HEK293 (cell line): ENCODE measurements around the gene GPAT2.
"Not testable (repeated sequence)": the region's sequence is repeated elsewhere in the genome, so short reads cannot be mapped to it uniquely, and the experiment has no call there.

Experiments used
- CTCF ChIA-PET: fragments of 350-600 bp; formaldehyde crosslinking; extraction: SDS; loops from one replicate; lab custom pipeline; 2021; ENCODE audit warnings: antibody characterized with exemption; lab: Yijun Ruan, JAX
- POLR2A ChIA-PET: fragments of 300-600 bp; formaldehyde crosslinking; extraction: SDS; loops from one replicate; lab custom pipeline; 2020; ENCODE audit warnings: antibody characterized with exemption, inconsistent platforms; lab: Yijun Ruan, JAX
- H3K27ac ChIP-seq: fragments of 200-500 bp; sonication (Bioruptor generic); 2 replicates; pipeline ENCODE4 v1.5.1; 2014; ENCODE audit warnings: low read depth, low read length, control low read depth, inconsistent platforms; ENCODE audit errors: extremely low read depth
- H3K36me3 ChIP-seq, 2 experiments: fragments of 200-500 bp in 1 of 2; sonication (Bioruptor generic) in 1 of 2; 1 replicate in 1 of 2; 2 replicates in 1 of 2; pipeline ENCODE4 v1.5.1; 2014 to 2017; ENCODE audit warnings: inconsistent platforms in 2 of 2, low read length in 2 of 2; ENCODE audit not compliant: control insufficient read depth in 2 of 2, insufficient read depth in 1 of 2
- H3K4me1 ChIP-seq: fragments of 200-500 bp; sonication (Bioruptor generic); 2 replicates; pipeline ENCODE4 v1.5.1; 2014; ENCODE audit warnings: mild to moderate bottlenecking, low read length, inconsistent platforms; ENCODE audit not compliant: control insufficient read depth, insufficient read depth
- H3K4me3 ChIP-seq: 2 replicates; pipeline ENCODE4 v1.5.1; 2011; ENCODE audit warnings: low read depth, mild to moderate bottlenecking, control low read depth, low read length, moderate library complexity
- H3K9me3 ChIP-seq: fragments of 200-500 bp; sonication (Bioruptor generic); 2 replicates; pipeline ENCODE4 v1.5.1; 2014; ENCODE audit warnings: low read depth, low read length, inconsistent platforms; ENCODE audit not compliant: control insufficient read depth, insufficient read depth
- GLIS2 ChIP-seq: fragments of 450-650 bp; formaldehyde crosslinking; IDR thresholded peaks from 2 replicates; pipeline ENCODE4 v1.5.1; 2016; ENCODE audit warnings: missing biosample characterization, missing genetic modification characterization
- KLF9 ChIP-seq: fragments of 450-650 bp; formaldehyde crosslinking; IDR thresholded peaks from 2 replicates; pipeline ENCODE4 v1.5.1; 2016; ENCODE audit warnings: missing biosample characterization, missing genetic modification characterization, low read depth
- SP2 ChIP-seq: fragments of 450-650 bp; formaldehyde crosslinking; IDR thresholded peaks from 2 replicates; pipeline ENCODE4 v1.5.1; 2016; ENCODE audit warnings: missing biosample characterization, missing genetic modification characterization
- SP3 ChIP-seq: fragments of 450-650 bp; formaldehyde crosslinking; IDR thresholded peaks from 2 replicates; pipeline ENCODE4 v1.5.1; 2016; ENCODE audit warnings: missing biosample characterization, missing genetic modification characterization
- ZBTB20 ChIP-seq: fragments of 450-650 bp; formaldehyde crosslinking; IDR thresholded peaks from 2 replicates; pipeline ENCODE4 v1.5.1; 2016; ENCODE audit warnings: missing biosample characterization, missing genetic modification characterization
- ZBTB21 ChIP-seq: fragments of 450-650 bp; formaldehyde crosslinking; IDR thresholded peaks from 2 replicates; pipeline ENCODE4 v1.5.1; 2017; ENCODE audit warnings: missing biosample characterization, missing genetic modification characterization
- ZBTB8A ChIP-seq: fragments of 450-650 bp; formaldehyde crosslinking; IDR thresholded peaks from 2 replicates; pipeline ENCODE4 v1.5.1; 2016; ENCODE audit warnings: missing biosample characterization, missing genetic modification characterization
- ZNF335 ChIP-seq: fragments of 450-650 bp; formaldehyde crosslinking; conservative IDR thresholded peaks from 2 replicates; pipeline ENCODE4 v1.5.1; 2016; ENCODE audit warnings: missing biosample characterization, missing genetic modification characterization
- ZNF341 ChIP-seq: fragments of 450-650 bp; formaldehyde crosslinking; IDR thresholded peaks from 2 replicates; pipeline ENCODE4; 2016; ENCODE audit warnings: low read depth, missing biosample characterization, missing genetic modification characterization
- ZNF629 ChIP-seq: fragments of 450-650 bp; formaldehyde crosslinking; IDR thresholded peaks from 2 replicates; pipeline ENCODE4 v1.5.1; 2017; ENCODE audit warnings: missing biosample characterization, missing genetic modification characterization
- TF ChIP-seq, protein P1 (sequence below): fragments of 450-650 bp; formaldehyde crosslinking; IDR thresholded peaks from 2 replicates; pipeline ENCODE4 v1.5.1; 2016; ENCODE audit warnings: missing biosample characterization, missing genetic modification characterization, low read depth
- TF ChIP-seq, protein P2 (sequence below): fragments of 450-650 bp; formaldehyde crosslinking; IDR thresholded peaks from 2 replicates; pipeline ENCODE4 v1.5.1; 2016; ENCODE audit warnings: missing biosample characterization, missing genetic modification characterization
- TF ChIP-seq, protein P3 (sequence below): fragments of 450-650 bp; formaldehyde crosslinking; IDR thresholded peaks from 2 replicates; pipeline ENCODE4 v1.5.1; 2016; ENCODE audit warnings: missing biosample characterization, missing genetic modification characterization
- TF ChIP-seq, protein P4 (sequence below): fragments of 450-650 bp; formaldehyde crosslinking; IDR thresholded peaks from 2 replicates; pipeline ENCODE4 v1.5.1; 2016; ENCODE audit warnings: missing biosample characterization, missing genetic modification characterization
- TF ChIP-seq, protein P5 (sequence below): fragments of 450-650 bp; formaldehyde crosslinking; optimal IDR thresholded peaks from 2 replicates; pipeline ENCODE3; 2016; ENCODE audit warnings: missing biosample characterization, mild to moderate bottlenecking, missing genetic modification characterization
- TF ChIP-seq, protein P6 (sequence below): fragments of 450-650 bp; formaldehyde crosslinking; IDR thresholded peaks from 2 replicates; pipeline ENCODE4 v1.5.1; 2016; ENCODE audit warnings: missing biosample characterization, missing genetic modification characterization

The GPAT2 gene

DNA sequence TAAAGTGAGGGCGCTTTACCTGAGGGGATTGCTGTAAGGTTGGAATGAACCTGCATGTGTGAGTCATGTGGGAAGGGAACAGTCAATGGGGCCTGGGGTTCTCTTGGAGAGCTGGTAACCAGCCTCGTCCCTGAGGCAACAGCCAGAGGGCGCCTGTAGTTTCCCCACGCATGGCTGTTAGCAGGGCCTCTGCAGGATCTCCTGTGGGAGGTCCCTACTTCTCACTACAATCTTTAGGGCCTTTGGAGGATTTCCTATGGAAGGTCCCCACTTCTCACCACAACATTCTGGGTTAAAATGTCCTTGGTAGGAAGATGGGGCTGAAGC lies 23.6 kb downstream of the GPAT2 start:
- peak; percentile 14; the same call in 1 of the 2 replicates for TF ChIP-seq ZNF341
- TF ChIP-seq, protein P1, sequence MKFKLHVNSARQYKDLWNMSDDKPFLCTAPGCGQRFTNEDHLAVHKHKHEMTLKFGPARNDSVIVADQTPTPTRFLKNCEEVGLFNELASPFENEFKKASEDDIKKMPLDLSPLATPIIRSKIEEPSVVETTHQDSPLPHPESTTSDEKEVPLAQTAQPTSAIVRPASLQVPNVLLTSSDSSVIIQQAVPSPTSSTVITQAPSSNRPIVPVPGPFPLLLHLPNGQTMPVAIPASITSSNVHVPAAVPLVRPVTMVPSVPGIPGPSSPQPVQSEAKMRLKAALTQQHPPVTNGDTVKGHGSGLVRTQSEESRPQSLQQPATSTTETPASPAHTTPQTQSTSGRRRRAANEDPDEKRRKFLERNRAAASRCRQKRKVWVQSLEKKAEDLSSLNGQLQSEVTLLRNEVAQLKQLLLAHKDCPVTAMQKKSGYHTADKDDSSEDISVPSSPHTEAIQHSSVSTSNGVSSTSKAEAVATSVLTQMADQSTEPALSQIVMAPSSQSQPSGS: 0 out of 2 replicates have a peak, but pooled peaks have one; percentile 48
- peak; percentile 3; the same call in 1 of the 2 replicates for TF ChIP-seq ZBTB8A (tag by site-specific recombination)
- 0 out of 2 replicates have a peak, but pooled peaks have one; percentile 25 for TF ChIP-seq ZNF335 (tag by site-specific recombination)
- TF ChIP-seq, protein P2, sequence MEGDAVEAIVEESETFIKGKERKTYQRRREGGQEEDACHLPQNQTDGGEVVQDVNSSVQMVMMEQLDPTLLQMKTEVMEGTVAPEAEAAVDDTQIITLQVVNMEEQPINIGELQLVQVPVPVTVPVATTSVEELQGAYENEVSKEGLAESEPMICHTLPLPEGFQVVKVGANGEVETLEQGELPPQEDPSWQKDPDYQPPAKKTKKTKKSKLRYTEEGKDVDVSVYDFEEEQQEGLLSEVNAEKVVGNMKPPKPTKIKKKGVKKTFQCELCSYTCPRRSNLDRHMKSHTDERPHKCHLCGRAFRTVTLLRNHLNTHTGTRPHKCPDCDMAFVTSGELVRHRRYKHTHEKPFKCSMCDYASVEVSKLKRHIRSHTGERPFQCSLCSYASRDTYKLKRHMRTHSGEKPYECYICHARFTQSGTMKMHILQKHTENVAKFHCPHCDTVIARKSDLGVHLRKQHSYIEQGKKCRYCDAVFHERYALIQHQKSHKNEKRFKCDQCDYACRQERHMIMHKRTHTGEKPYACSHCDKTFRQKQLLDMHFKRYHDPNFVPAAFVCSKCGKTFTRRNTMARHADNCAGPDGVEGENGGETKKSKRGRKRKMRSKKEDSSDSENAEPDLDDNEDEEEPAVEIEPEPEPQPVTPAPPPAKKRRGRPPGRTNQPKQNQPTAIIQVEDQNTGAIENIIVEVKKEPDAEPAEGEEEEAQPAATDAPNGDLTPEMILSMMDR (tag by site-specific recombination): peak; percentile 54; the same call in 1 of the 2 replicates
- TF ChIP-seq, all 188 proteins: peak for 5; not testable (repeated sequence) for 183
- H3K4me1 ChIP-seq, H3K36me3 ChIP-seq, POLR2A ChIA-PET, H3K9me3 ChIP-seq, H3K27ac ChIP-seq: not testable (repeated sequence)
- peak overlapping the region; percentile 3; the same call in 1 of the 2 replicates for H3K4me3 ChIP-seq
- CTCF ChIA-PET: interaction anchor here (1.1 to 1.3 kb wide), 2 partner anchors 12 to 116 kb away, joined by 4 read pairs; no protein-coding TSS in a partner anchor

DNA sequence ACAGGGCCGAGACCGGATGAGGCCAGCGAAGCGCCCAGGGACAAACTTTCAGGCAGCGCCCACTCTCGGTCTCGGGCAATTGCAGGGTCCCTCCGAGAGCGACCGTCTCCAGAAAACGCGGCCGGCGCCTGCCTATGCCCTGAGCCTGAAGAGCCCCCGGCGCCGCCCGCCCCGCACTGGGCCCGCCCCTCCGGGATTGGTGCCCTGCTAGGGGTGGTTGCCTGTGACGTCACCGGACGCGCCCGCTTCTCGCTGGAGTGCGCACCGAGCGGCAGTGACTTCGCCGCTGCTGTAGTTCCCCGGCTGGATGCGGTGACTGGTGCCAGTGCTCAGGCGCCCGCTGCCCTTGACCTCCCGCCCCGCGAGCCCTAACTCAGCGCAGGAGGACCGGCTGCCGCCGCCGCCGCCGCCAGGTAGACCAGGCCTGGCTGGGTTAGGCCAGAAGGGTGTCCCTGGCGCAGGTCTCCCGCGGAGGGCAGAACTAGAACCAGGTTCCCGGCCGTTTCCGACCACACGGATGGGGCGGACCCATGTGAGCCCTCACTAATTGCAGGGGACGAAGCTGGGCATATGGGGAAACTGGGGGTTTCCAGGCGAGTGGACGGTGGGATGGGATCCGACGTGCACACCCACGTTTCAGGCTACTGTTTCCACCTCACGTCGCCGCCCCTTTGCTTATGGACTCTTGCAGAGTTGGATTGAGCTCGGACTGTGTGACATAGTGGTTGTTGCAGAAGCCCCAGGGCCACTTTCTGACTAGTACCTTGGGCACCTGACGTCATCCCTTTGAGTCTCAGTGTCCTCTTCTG lies 24.2 kb downstream of the GPAT2 start:
- H3K9me3 ChIP-seq, POLR2A ChIA-PET, H3K27ac ChIP-seq, H3K4me1 ChIP-seq, H3K36me3 ChIP-seq: not testable (repeated sequence)
- TF ChIP-seq ZBTB21 (tag by site-specific recombination): peak; percentile 84
- peak; percentile 40; the same call in 1 of the 2 replicates for TF ChIP-seq SP3 (tag by site-specific recombination)
- TF ChIP-seq ZBTB8A (tag by site-specific recombination): peak; percentile 97
- TF ChIP-seq SP2 (tag by site-specific recombination): peak; percentile 68
- TF ChIP-seq, protein P1: peak; percentile 91
- TF ChIP-seq, protein P3, sequence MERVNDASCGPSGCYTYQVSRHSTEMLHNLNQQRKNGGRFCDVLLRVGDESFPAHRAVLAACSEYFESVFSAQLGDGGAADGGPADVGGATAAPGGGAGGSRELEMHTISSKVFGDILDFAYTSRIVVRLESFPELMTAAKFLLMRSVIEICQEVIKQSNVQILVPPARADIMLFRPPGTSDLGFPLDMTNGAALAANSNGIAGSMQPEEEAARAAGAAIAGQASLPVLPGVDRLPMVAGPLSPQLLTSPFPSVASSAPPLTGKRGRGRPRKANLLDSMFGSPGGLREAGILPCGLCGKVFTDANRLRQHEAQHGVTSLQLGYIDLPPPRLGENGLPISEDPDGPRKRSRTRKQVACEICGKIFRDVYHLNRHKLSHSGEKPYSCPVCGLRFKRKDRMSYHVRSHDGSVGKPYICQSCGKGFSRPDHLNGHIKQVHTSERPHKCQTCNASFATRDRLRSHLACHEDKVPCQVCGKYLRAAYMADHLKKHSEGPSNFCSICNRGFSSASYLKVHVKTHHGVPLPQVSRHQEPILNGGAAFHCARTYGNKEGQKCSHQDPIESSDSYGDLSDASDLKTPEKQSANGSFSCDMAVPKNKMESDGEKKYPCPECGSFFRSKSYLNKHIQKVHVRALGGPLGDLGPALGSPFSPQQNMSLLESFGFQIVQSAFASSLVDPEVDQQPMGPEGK (tag by site-specific recombination): 0 out of 2 replicates have a peak, but pooled peaks have one; percentile 31
- peak; percentile 96 for TF ChIP-seq ZNF629
- TF ChIP-seq KLF9 (tag by site-specific recombination): peak; percentile 31; the same call in 1 of the 2 replicates
- TF ChIP-seq, protein P4, sequence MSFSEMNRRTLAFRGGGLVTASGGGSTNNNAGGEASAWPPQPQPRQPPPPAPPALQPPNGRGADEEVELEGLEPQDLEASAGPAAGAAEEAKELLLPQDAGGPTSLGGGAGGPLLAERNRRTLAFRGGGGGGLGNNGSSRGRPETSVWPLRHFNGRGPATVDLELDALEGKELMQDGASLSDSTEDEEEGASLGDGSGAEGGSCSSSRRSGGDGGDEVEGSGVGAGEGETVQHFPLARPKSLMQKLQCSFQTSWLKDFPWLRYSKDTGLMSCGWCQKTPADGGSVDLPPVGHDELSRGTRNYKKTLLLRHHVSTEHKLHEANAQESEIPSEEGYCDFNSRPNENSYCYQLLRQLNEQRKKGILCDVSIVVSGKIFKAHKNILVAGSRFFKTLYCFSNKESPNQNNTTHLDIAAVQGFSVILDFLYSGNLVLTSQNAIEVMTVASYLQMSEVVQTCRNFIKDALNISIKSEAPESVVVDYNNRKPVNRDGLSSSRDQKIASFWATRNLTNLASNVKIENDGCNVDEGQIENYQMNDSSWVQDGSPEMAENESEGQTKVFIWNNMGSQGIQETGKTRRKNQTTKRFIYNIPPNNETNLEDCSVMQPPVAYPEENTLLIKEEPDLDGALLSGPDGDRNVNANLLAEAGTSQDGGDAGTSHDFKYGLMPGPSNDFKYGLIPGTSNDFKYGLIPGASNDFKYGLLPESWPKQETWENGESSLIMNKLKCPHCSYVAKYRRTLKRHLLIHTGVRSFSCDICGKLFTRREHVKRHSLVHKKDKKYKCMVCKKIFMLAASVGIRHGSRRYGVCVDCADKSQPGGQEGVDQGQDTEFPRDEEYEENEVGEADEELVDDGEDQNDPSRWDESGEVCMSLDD (tag by site-specific recombination): peak; percentile 75
- TF ChIP-seq GLIS2 (tag by site-specific recombination): peak; percentile 54
- TF ChIP-seq ZBTB20 (tag by site-specific recombination): peak; percentile 38; the same call in 1 of the 2 replicates
- TF ChIP-seq, protein P5, sequence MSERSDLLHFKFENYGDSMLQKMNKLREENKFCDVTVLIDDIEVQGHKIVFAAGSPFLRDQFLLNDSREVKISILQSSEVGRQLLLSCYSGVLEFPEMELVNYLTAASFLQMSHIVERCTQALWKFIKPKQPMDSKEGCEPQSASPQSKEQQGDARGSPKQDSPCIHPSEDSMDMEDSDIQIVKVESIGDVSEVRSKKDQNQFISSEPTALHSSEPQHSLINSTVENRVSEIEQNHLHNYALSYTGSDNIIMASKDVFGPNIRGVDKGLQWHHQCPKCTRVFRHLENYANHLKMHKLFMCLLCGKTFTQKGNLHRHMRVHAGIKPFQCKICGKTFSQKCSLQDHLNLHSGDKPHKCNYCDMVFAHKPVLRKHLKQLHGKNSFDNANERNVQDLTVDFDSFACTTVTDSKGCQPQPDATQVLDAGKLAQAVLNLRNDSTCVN: peak; percentile 69
- TF ChIP-seq, protein P6, sequence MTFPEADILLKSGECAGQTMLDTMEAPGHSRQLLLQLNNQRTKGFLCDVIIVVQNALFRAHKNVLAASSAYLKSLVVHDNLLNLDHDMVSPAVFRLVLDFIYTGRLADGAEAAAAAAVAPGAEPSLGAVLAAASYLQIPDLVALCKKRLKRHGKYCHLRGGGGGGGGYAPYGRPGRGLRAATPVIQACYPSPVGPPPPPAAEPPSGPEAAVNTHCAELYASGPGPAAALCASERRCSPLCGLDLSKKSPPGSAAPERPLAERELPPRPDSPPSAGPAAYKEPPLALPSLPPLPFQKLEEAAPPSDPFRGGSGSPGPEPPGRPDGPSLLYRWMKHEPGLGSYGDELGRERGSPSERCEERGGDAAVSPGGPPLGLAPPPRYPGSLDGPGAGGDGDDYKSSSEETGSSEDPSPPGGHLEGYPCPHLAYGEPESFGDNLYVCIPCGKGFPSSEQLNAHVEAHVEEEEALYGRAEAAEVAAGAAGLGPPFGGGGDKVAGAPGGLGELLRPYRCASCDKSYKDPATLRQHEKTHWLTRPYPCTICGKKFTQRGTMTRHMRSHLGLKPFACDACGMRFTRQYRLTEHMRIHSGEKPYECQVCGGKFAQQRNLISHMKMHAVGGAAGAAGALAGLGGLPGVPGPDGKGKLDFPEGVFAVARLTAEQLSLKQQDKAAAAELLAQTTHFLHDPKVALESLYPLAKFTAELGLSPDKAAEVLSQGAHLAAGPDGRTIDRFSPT (tag by site-specific recombination): peak; percentile 81
- peak overlapping the region; percentile 37 for H3K4me3 ChIP-seq
- CTCF ChIA-PET: interaction anchor here (1.1 to 1.3 kb wide), 2 partner anchors 12 to 117 kb away, joined by 4 read pairs; no protein-coding TSS in a partner anchor

DNA sequence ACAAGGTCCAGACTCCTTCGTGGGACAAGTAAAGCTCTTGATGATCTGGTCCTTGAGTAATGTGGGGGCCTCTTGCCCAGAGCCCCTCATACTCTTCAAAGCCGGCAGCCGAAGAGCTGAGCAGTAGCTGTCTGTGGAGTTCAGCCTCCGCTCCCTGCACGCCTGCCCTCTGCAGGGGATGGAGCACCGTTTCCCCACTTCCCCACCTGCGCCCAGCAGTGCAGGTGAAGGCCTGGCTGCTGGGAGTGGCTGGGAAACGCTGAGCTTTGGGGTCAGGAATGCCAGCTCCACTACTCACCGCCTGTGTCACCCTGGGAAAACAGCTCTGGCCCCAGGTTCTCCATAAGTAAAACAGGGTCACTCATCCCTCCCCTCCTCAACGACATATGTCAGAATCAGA lies 24.9 kb downstream of the GPAT2 start:
- H3K4me1 ChIP-seq, H3K9me3 ChIP-seq, POLR2A ChIA-PET, H3K27ac ChIP-seq, H3K36me3 ChIP-seq, CTCF ChIA-PET: not testable (repeated sequence)
- peak overlapping the region; percentile 37 for H3K4me3 ChIP-seq
